NCI-H82 treated with DMSO at 0.1 percent for 48 hours (cell line): ENCODE data around the gene NR3C2.
"Not testable (repeated sequence)": the region's sequence is repeated elsewhere in the genome, so short reads cannot be mapped to it uniquely, and the experiment has no call there.

Experiments used
- DNase-seq: peaks from one replicate; lab custom pipeline; 2025; ENCODE audit not compliant: unreplicated experiment; lab: John Stamatoyannopoulos, UW

The NR3C2 gene

DNA sequence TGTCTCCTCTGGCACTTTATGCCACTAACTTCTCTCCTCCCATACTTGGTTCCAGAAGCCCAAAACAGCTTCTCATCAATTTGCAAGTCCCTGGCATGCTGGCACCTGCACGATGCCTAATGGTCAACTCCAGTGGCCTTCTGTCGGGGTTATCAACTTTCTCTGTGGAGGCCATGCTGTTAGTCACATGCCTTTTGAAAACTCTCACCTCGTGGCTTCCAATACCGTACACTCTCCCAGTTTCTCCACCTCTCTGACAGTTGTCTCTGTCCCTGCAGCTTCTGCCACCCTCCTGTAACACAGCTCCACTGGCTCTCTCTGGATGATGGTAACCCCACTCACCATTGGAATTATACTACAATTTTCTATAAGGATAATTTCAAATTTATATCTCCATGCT, 324.0 kb downstream of the NR3C2 start:
- no peak for DNase-seq

DNA sequence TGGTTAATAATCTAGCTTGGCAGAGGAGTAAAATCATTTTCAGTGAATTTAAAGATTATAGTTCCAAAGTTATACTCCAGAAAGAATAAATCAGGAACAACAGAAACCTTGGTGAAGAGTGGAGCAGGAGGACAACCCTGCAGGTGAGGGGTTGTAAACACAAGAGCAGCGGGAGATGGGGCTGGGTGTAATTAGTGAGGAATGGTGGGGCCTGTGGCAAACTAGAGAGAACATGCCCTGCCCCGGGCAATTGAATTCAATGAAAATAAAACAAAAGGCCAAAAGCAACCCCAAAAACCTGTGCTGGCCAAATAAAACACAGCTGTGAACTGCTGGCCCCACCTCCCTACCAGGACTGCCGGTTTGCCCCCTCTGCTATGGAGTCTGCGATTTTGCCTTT, 325.2 kb downstream of the NR3C2 start:
- DNase-seq: no peak

DNA sequence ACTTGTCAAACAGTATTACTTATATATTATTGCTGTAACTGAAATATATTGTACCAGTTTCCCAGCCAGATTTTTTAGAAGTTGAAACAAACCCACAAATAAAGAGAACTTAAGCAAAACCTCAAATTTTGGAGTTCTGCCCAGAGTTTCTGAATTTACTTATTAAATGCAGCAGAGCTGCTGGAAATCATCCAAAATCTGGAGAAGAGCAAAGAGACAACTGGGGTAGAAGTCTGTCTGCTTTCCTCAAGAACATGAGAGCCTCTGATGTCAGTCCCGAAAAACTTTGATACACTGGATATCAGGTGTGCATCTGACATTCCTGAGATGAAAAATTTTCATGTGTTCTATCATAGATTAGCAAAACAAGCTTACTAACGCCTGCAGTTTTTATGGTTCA, 325.9 kb downstream of the NR3C2 start:
- DNase-seq: no peak

DNA sequence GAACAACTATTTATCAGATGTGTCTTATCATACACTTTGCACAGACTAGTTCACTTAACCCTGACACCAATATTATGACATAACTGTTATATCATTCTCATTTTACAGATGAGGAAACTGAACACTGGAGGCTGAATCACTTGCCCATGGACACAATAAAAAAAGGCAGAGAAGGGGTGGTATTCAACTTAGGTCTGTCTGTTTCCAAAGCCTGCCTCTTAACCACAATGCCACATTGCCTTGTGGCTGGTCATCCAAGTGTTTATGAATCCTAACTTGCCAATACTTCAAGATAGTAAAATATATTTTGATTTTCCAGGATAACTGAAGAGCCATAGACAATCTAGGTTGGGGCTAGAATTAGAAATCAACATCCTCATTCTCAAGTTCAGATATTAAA, 327.8 kb downstream of the NR3C2 start:
- no peak for DNase-seq

DNA sequence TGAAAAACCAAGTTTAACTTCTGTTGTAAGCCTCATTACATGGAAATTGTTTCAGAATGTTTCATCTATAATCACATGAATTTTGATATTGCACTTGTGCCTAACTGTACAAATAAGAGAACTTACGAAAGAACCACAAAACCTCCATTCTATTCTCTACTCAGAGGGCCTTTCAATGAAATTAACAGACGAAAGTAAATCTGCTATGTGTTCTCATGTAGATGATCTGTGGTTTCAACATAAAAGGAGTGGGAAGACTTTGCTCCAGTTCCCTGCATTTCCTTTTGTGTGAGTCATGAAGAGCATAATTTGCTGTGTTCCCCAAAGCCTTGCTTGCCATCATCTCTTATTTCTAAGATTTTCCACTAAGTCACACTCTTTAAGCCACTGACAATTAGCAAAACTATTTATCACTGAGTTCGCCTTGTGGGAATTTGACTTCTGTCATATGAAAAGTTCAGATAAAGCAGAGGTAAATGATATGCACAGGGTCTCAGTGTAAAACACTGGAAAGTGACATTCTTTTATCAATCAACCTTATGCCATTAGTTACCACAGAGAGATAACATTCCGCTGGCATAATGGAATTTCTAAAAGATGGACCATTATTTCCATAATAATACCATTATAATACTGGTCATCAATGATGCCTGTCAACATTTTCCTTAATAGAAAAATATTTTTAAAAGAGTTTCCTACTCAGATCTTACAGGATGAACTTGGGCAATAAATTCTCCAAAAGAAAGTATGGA, 329.8 kb downstream of the NR3C2 start:
- no peak for DNase-seq

DNA sequence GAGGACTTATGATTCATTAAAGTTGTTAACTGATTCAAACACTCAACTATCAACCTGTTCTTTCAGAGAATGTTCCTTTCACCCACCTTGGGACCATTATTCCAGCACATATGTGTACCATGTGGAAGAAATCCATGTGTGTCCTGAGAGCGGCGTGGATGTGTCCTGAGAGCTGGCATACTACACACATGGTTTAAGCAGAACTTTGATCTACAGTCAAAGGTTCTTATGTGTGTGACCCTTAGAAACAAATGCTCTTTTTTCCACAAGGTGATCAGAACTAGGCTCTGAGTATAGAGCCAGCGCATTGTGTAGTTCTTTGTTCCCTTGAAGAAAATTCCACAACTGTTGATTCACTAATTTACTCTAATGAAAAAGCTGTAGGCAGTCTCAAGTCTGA, 332.0 kb downstream of the NR3C2 start:
- DNase-seq: no peak

DNA sequence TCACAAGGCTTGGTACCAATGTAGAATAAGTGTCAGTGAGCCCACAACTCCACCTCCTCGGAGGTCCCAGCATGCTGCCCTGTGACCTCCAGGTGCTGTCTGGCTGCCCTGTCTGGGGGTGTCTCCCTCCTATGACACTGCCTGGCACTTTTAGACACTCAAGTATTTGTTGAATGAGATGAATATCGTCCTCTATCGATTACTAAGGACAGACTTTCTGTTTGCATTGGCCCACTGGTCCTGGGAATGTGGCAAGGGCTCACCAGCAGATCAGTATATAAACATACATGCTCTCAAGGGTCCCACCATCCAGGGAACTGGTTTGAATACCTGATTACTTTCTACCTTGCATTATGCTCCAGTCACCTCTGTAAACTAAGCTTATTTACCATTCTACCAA, 333.0 kb downstream of the NR3C2 start:
- no peak for DNase-seq

DNA sequence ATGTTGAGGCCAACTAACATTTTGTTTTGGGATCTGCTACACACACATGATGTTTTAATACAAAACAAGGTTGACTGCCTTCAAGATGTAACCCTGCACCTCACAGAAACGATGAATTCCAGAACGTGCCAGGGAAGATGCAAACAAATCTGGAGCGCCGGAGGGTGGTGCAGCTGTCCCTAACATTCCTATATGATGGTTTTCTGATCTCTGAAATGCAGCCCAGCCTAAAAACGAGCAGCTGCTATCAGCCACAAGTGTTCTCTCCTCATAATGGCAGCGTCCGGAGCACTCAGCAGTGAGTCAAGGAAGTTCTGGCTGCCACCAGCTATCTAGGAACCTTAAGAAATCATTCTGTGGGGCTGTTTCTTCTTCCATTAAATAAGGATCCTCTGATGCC, 333.4 kb downstream of the NR3C2 start:
- no peak for DNase-seq

DNA sequence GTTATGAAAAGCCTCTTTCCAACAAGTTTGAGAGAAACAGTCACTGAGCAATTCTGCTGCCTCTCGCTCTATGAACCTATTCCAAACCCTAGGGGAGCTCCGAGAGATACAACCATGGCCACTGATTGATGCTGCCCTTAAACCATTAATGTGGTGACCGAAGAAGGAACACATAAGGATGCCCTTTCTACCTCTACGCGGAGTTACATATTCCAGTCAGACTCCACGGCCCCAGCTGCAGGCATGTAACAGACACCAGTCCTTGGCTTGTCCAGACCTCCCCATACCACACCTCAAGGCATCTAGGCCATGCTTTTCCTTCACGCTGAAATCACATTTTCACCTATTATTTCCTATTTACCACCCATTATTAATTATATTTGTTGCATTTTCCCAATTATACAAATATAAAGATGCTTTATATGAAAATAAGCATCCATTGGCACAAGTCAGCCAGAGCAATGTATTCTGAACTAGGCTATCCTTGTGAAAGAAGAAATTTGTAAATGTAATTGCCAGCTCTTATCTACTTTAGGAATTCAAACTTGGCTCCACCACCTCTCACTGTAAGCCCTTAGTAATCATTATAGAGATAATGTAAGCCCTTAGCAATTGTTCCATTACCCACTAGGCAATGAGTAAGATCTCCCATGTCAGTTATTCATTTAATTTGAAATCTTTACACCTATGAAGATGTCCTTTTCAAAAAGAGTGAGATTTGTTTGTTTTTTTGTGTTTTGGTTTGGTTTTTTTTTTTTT, 338.4 kb downstream of the NR3C2 start:
- no peak for DNase-seq

DNA sequence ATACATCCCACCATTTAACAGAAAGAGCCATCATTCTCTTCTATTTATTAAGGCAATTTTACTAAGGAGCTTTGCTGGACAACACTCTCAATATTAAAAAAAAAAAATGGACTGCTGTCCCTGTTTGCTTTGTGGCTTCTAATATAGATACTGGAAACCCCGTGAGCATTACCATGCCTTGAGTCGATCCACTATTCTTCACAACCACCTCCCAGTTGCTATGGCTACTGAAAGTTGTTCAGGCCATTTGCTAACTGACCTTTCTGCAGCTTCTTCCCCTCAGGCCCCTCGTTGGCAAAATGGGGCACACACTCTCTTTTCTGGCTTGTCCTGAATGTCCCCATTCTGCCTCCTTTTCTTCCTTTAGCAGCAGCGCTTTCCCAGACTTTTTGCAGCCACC, 340.4 kb downstream of the NR3C2 start:
- no peak for DNase-seq

DNA sequence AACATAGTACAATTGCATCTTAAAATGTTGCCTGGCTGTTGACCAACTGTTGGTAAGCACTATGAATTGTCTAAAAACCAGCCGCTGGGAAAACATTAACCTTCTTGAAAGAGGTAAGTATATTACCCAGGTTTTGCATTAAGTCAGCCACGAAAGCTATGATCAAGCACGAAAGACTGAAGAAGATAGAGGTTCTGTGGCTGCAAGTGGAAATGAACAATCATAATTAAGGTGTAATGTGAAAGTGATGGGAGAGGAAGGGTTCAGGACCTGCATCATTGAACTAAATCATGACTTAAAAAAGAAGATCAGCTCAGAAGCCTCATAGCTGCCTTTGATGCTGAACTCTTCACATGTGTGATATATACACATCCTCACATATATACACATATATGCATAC, 341.0 kb downstream of the NR3C2 start:
- no peak for DNase-seq

DNA sequence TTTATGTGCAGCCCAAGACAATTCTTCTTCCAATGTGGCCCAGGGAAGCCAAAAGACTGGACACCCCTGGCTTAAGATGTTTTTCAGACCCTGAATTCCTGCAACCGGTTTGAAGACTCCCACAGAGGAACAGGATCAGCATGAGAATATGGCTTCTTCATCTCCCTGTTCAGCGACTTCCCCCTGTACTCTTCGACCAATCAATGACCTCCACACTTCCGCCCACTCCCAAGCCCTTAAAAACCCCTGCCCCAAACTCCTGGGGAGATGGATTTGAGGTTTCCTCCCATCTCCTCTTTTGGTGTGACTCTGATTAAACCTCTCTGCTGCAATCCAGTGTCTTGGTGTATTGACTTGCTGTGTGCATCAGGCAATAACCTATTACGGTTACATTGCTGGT, 344.4 kb downstream of the NR3C2 start:
- no peak for DNase-seq

DNA sequence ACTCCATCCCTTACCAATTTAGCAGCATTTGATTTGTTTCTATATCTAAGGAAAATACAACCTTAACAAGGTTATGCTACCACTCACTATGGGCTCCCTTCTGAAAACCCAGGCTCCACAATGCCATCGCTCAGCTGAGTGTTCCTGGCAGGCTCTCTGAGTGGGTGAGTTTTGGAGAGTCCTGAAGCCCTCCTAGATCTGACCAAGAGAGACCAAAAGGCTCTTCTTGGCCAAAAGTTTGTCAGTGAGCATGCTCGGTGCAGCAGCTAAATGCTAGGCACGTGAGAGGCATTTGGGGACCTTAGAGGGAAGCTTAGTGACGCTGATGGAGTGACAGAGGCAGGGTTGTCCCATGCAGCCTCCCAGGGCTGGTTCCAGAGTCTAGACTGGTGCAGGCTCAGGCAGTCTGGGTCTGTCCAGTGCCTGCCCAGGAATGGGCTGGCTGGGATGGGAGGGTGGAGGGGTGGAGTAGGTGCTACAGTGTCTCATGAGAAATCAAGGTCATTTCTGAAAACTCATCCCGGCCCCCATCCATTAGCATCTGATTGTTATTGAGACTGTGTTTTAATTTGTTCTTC, 346.8 kb downstream of the NR3C2 start:
- no peak for DNase-seq

DNA sequence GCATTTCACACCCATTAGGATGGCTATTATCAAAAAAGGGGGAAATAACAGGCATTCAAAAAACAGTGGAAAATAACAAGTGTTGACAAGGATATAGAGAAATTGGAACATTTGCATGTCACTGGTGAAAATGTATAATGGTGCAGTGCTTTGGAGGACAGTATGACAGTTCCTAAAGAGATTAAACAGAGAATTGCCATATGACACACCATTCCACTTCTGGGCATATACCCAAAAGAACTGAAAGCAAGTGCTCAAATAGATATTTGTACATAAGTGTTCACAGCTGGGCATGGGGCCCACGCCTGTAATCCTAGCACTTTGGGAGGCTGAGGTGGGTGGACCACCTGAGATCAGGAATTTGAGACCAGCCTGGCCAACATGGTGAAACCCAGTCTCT, 348.1 kb downstream of the NR3C2 start:
- DNase-seq: no peak

DNA sequence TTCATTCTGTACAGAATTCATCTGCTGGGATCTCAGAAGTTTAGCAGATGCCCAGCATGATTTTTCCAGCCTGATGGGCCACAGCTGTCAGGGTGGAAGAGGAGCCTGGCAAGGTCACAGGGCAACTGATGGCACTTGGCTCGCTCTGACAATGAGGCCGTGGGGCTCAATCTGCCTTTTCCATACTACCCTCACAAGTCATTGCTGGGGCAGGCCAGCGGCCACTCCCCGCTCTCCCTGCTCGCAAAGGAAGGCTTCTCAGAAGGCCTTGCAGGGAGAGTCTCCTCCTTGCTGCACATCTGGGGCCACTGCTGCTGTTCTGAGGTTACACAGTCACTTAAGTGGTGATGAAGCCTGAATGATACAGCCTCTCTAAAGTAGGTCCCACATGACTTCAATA, 349.1 kb downstream of the NR3C2 start:
- DNase-seq: no peak

DNA sequence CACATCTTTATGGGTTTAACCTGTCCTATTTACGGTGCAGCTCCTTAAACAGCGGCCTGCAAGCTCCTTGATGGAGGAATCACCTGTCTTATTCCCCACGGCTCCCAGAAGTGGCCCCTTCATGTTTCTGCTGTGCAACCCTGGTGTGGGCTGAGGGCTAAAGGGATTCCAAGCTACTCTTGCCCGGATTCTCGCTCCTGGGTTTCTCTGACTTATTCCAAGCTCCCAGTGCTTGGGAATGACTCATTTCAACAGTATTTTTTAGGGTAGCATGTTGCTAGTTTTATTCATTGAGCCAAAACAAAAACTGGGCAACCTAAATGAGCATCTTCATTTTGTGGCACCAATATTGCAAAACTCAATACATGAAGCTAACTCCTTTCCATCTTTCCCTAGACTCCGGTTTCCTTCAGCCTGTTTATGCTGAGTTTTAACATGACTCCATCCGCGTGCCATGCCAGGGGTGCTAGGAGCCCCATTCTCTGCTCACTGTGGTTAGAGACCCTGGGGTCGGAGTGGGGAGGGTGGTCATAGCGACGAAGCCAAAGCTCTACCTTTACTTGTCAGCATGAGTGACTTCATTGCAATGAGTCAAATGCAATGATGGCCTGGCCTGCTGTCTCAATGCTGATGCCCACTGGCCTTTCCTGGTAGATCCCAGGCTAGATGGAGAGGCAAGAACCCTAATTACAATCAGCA, 349.7 kb downstream of the NR3C2 start:
- DNase-seq: no peak

DNA sequence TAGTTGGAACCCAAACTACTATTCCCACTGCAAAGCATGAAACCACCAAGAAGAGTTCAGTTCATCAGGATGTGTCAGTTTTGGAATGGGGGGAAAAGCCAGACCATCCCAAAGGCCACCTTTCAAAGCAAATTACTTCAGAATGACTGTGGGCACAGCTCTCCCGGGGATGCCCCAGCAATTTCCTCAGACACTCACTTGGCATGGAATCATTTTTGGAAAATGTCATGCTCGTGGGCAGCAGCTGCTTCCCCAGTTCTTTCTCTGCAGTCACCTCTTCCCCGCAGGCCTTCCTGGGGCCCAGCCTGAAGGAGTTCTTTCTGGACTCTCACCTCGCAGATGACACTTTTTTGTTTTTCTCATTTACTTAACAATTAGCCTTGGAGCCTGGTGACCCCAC, 350.3 kb downstream of the NR3C2 start:
- DNase-seq: no peak

DNA sequence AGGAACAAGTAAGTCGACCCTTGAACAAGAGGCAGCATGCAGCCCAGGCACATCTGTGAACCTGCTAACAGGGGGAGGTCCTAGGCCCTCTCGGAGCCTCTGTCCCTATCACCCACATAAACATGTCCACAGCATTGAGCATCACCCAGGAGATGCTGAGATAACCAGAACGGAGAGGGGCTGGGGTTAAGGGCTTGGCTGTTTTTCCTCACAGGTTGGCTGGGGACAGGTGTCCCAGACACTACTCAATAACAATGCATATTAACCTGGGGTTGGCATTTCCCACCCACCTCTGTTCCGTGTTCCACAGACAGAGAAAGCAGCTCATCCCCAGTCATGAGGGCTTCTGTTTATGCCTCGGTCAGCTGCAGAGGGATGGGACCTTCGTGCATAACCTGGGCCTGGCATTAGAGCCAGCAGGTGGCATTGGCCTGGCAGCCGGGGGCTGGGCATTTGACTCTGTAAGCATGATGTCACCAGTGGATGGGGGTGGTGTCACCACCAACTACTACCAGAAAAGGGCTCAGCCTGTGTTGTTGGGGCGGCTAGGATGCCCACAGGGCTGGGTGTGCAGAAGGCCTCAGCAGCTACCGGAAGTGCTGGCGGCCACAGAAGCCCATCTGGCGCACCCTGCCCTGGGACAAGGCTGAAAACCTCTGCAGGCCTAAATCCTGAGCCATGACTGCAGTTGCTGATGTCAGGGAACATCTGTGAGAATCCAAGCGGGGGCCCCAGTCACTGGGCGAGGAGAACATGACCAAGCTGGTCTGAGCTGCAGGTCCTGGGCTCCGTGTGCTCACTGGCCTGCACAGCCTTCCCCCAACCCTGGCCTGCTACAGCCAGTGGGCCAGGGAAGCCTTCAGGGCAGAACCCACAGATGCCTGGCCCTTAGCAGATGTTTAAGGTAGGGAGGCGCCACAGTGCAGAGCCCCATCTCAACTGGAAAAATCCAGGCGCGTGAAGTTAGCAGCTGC, 351.4 kb downstream of the NR3C2 start:
- no peak for DNase-seq

DNA sequence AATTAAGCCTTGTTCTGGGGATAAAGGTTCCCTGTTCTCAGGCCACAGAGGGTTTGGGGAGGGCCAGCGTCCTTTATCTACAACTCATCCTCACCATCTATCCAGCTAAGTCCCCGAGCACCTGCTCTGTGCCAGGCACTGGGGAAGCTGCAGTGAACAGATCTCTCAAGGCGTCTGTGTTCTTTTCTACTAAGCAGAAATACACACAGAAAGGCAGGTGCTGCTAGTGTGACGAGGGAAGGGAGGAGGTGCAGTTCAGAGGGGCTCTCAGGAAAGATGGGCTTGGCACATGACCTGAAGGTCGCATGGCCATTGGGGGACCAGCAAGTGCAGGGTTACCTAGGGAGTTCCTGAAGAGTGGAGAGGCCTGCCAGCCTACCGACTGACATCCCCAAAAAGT, 352.2 kb downstream of the NR3C2 start:
- DNase-seq: no peak

DNA sequence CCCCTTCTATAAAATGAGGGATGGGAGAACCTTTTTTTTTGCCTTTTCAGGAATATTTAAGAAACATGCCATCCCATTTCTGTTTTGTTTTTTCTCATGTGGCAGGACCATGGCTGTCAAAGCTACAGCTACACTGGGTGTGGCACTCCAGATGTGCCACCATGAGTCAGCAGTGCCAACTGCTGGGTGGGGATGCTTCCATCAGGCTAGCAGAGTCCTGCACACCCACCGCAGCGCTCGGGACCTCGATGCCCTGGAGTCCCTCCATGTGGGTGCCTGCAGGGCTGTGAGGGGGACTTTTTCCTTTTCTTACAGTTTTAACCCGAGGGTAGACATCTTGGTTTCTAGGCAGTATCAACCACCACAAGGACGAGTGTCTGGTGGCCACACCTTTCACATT, 352.6 kb downstream of the NR3C2 start:
- DNase-seq: no peak

DNA sequence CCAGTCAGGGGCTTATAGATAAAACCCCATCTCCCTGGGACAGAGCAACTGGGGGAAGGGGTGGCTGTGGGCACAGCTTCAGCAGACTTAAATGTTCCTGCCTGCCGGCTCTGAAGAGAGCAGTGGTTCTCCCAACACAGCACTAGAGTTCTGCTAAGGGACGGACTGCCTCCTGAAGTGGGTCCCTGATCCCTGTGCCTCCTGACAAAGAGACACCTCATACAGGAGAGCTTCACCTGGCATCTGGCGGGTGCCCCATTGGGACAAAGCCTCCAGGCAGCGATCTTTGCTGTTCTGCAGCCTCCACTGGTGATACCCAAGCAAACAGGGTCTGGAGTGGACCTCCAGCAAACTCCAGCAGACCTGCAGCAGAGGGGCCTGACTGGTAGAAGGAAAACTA, 359.1 kb downstream of the NR3C2 start:
- DNase-seq: not testable (repeated sequence)
